IMR-90 (cell line): Measurements from ENCODE around the gene IMPG1. TPM values are rescaled to one million over a fixed set of nuclear protein-coding genes. Genes with fewer than 3 reads are reported as not detected.

Experiments
- ATAC-seq: fragments of 200-7000 bp; cut with Tn5 transposase; 2 replicates; pipeline ENCODE4 v1.9.1; 2020; ENCODE audit warnings: low read depth, mild to moderate bottlenecking, moderate library complexity
- BruUV-seq: library from RNA; stranded (reverse); fragments of 400-500 nt; replicated peaks from 2 replicates; lab custom pipeline; 2021; lab: Mats Ljungman, UMichigan
- CTCF ChIA-PET: fragments of 300-600 bp; formaldehyde crosslinking; extraction: SDS; loops from one replicate; lab custom pipeline; 2021; ENCODE audit warnings: antibody characterized with exemption; lab: Yijun Ruan, JAX
- POLR2A ChIA-PET: fragments of 300-600 bp; sonication (Branson Sonifier 250); formaldehyde crosslinking; loops from one replicate; lab custom pipeline; 2022; ENCODE audit warnings: antibody characterized with exemption; ENCODE audit not compliant: unreplicated experiment; lab: Charles Lee
- DNase-seq: peaks from one replicate; pipeline ENCODE4 v3.0.0; 2013
- H2AFZ ChIP-seq: replicated peaks from 2 replicates; pipeline ENCODE3; 2013; ENCODE audit warnings: low read length, mild to moderate bottlenecking; ENCODE audit not compliant: poor library complexity
- H2AK5ac ChIP-seq: 2 replicates; pipeline ENCODE4 v1.6.1; 2013; ENCODE audit warnings: low read depth, low read length, inconsistent platforms
- H2AK9ac ChIP-seq: replicated peaks from 2 replicates; pipeline ENCODE3; 2013; ENCODE audit warnings: mild to moderate bottlenecking, low read depth, low read length, moderate library complexity; ENCODE audit not compliant: poor library complexity
- H2BK120ac ChIP-seq: 2 replicates; pipeline ENCODE4 v1.6.1; 2013; ENCODE audit warnings: low read depth, low read length, inconsistent platforms
- H2BK15ac ChIP-seq: 3 replicates; pipeline ENCODE4 v1.6.1; 2013; ENCODE audit warnings: low read depth, low read length, inconsistent platforms
- H2BK20ac ChIP-seq: 2 replicates; pipeline ENCODE4 v1.6.1; 2013; ENCODE audit warnings: low read depth, mild to moderate bottlenecking, inconsistent platforms, low read length, moderate library complexity
- H2BK5ac ChIP-seq: 2 replicates; pipeline ENCODE4 v1.6.1; 2013; ENCODE audit warnings: mild to moderate bottlenecking, low read depth, low read length, inconsistent platforms; ENCODE audit not compliant: poor library complexity, severe bottlenecking
- H3K14ac ChIP-seq: replicated peaks from 2 replicates; pipeline ENCODE4 v1.6.1; 2013; ENCODE audit warnings: low read depth, low read length, inconsistent platforms
- H3K18ac ChIP-seq: 2 replicates; pipeline ENCODE4 v1.6.1; 2013; ENCODE audit warnings: low read depth, low read length, control low read depth
- H3K23ac ChIP-seq: 2 replicates; pipeline ENCODE4 v1.6.1; 2013; ENCODE audit warnings: low read depth, low read length, inconsistent platforms
- H3K27ac ChIP-seq: 2 replicates; pipeline ENCODE4 v1.5.1; 2013; ENCODE audit warnings: mild to moderate bottlenecking, control low read depth, low read length; ENCODE audit not compliant: insufficient read depth
- H3K27me3 ChIP-seq: 2 replicates; pipeline ENCODE4 v1.6.1; 2013; ENCODE audit warnings: low read length; ENCODE audit not compliant: control insufficient read depth, insufficient read depth
- H3K36me3 ChIP-seq: 2 replicates; pipeline ENCODE4 v1.6.1; 2013; ENCODE audit warnings: low read length, mixed read lengths; ENCODE audit not compliant: control insufficient read depth, insufficient read depth
- H3K4ac ChIP-seq: 2 replicates; pipeline ENCODE4 v1.6.1; 2013; ENCODE audit warnings: low read depth, low read length, inconsistent platforms
- H3K4me1 ChIP-seq: 2 replicates; pipeline ENCODE4 v1.6.1; 2013; ENCODE audit warnings: low read length, mixed read lengths; ENCODE audit not compliant: control insufficient read depth, insufficient read depth
- H3K4me2 ChIP-seq: 2 replicates; pipeline ENCODE4 v1.6.1; 2013; ENCODE audit warnings: low read depth, mild to moderate bottlenecking, control low read depth, low read length, moderate library complexity
- H3K4me3 ChIP-seq: 2 replicates; pipeline ENCODE4 v1.5.1; 2013; ENCODE audit warnings: low read depth, mild to moderate bottlenecking, control low read depth, low read length, moderate library complexity; ENCODE audit not compliant: insufficient read depth
- H3K56ac ChIP-seq: 2 replicates; pipeline ENCODE4 v1.6.1; 2013; ENCODE audit warnings: low read length, inconsistent platforms; ENCODE audit not compliant: insufficient read depth; ENCODE audit errors: extremely low read depth
- H3K79me1 ChIP-seq, 2 experiments: 2 replicates each; pipeline ENCODE4 v1.6.1; 2013; ENCODE audit warnings: low read length in 2 of 2, inconsistent platforms in 1 of 2, low read depth in 1 of 2
- H3K9ac ChIP-seq: 2 replicates; pipeline ENCODE4 v1.6.1; 2013; ENCODE audit warnings: low read depth, low read length, control low read depth
- H3K9me1 ChIP-seq: 2 replicates; pipeline ENCODE4 v1.6.1; 2013; ENCODE audit warnings: low read length, inconsistent platforms; ENCODE audit not compliant: insufficient read depth
- H3K9me3 ChIP-seq: 2 replicates; pipeline ENCODE4 v1.6.1; 2013; ENCODE audit warnings: low read length; ENCODE audit not compliant: control insufficient read depth, insufficient read depth
- H4K20me1 ChIP-seq: 2 replicates; pipeline ENCODE4 v1.6.1; 2013; ENCODE audit warnings: low read length, inconsistent platforms; ENCODE audit not compliant: insufficient read depth
- H4K5ac ChIP-seq: 2 replicates; pipeline ENCODE4 v1.6.1; 2013; ENCODE audit warnings: mild to moderate bottlenecking, low read depth, low read length, control low read depth
- H4K8ac ChIP-seq, 2 experiments: 2 replicates each; pipeline ENCODE4 v1.6.1; 2013; ENCODE audit warnings: low read depth in 2 of 2, low read length in 2 of 2, control low read depth in 1 of 2, inconsistent platforms in 1 of 2
- H4K91ac ChIP-seq: 2 replicates; pipeline ENCODE4 v1.6.1; 2013; ENCODE audit warnings: low read depth, low read length, inconsistent platforms; ENCODE audit not compliant: insufficient read depth
- BHLHE40 ChIP-seq: fragments of 150-350 bp; IDR thresholded peaks from 2 replicates; pipeline ENCODE4 v1.6.1; 2016; ENCODE audit warnings: mild to moderate bottlenecking, low read depth, low read length
- CEBPB ChIP-seq: IDR thresholded peaks from 2 replicates; pipeline ENCODE4 v1.6.1; 2012; ENCODE audit warnings: low read depth, low read length, improper control_type of control experiment
- CHD1 ChIP-seq: IDR thresholded peaks from 2 replicates; pipeline ENCODE4 v1.6.1; 2012; ENCODE audit warnings: low read depth, low read length, improper control_type of control experiment
- CTCF ChIP-seq: conservative IDR thresholded peaks from 2 replicates; pipeline ENCODE4 v1.5.1; 2012; ENCODE audit warnings: mild to moderate bottlenecking, low read depth, low read length, improper control_type of control experiment
- ELK1 ChIP-seq: fragments of 150-350 bp; IDR thresholded peaks from 2 replicates; pipeline ENCODE4 v1.6.1; 2016; ENCODE audit warnings: low read depth, mild to moderate bottlenecking, low read length, moderate library complexity, borderline replicate concordance
- FOS ChIP-seq: fragments of 150-350 bp; IDR thresholded peaks from 2 replicates; pipeline ENCODE4 v1.6.1; 2016; ENCODE audit warnings: low read depth, low read length
- MAFK ChIP-seq: IDR thresholded peaks from 2 replicates; pipeline ENCODE4 v1.6.1; 2012; ENCODE audit warnings: low read depth, low read length, improper control_type of control experiment
- MAZ ChIP-seq: IDR thresholded peaks from 2 replicates; pipeline ENCODE4 v1.6.1; 2012; ENCODE audit warnings: low read depth, mild to moderate bottlenecking, low read length, improper control_type of control experiment, moderate library complexity, borderline replicate concordance
- MXI1 ChIP-seq: IDR thresholded peaks from 2 replicates; pipeline ENCODE4 v1.6.1; 2012; ENCODE audit warnings: low read depth, mild to moderate bottlenecking, low read length, moderate library complexity, borderline replicate concordance
- NFE2L2 ChIP-seq: fragments of 150-350 bp; IDR thresholded peaks from 2 replicates; pipeline ENCODE4 v1.6.1; 2016; ENCODE audit warnings: low read depth, mild to moderate bottlenecking, low read length
- POLR2A ChIP-seq: IDR thresholded peaks from 2 replicates; pipeline ENCODE4 v1.6.1; 2012; ENCODE audit warnings: mild to moderate bottlenecking, low read depth, low read length
- RAD21 ChIP-seq: IDR thresholded peaks from 2 replicates; pipeline ENCODE4 v1.6.1; 2012; ENCODE audit warnings: low read length, improper control_type of control experiment
- RCOR1 ChIP-seq: IDR thresholded peaks from 2 replicates; pipeline ENCODE4 v1.6.1; 2012; ENCODE audit warnings: mild to moderate bottlenecking, low read length, improper control_type of control experiment; ENCODE audit not compliant: insufficient replicate concordance
- RFX5 ChIP-seq: IDR thresholded peaks from 2 replicates; pipeline ENCODE4 v1.8.0; 2012; ENCODE audit warnings: low read depth, mild to moderate bottlenecking, low read length, moderate library complexity
- SMC3 ChIP-seq: fragments of 150-350 bp; IDR thresholded peaks from 2 replicates; pipeline ENCODE4 v1.6.1; 2016; ENCODE audit warnings: low read depth, mild to moderate bottlenecking, antibody characterized with exemption, low read length, moderate library complexity
- USF2 ChIP-seq: fragments of 150-350 bp; IDR thresholded peaks from 2 replicates; pipeline ENCODE4 v1.6.1; 2017; ENCODE audit warnings: mild to moderate bottlenecking, antibody characterized with exemption, low read length, low read depth
- WGBS, 2 experiments: methylation state at CpG; one replicate each; pipeline versions ENCODE4 v1.1.5 to v1.1.7; 2013; ENCODE audit warnings: missing lambda C conversion rate in 2 of 2; ENCODE audit not compliant: insufficient read length in 1 of 2; ENCODE audit errors: extremely low coverage in 2 of 2; 5-methylcytosine and 5-hydroxymethylcytosine counted together
- dilution Hi-C: fragments of 300-500 bp; cut with HindIII; formaldehyde crosslinking; loops from one replicate; pipeline ENCODE4 v1.14.3; 2018; ENCODE audit warnings: low sequenced_read_pairs; ENCODE audit not compliant: unreplicated experiment
- in situ Hi-C: fragments of 300-500 bp; cut with MboI; formaldehyde crosslinking; loops from 3 replicates; pipeline ENCODE4 v1.14.3; 2019; ENCODE audit warnings: low sequenced_read_pairs, inconsistent platforms, mixed read lengths
- intact Hi-C: fragments of 100-400 bp; cut with micrococcal nuclease; formaldehyde crosslinking; loops from 2 replicates; pipeline ENCODE4 v1.10.0; 2022
- polyA plus RNA-seq, 3 experiments: library from polyadenylated mRNA; depleted of rRNA; stranded (reverse); fragments of >200 nt; gene quantifications; 2 replicates each; pipeline ENCODE4 v1.2.3, GENCODE V29; 2012; ENCODE audit warnings: low replicate concordance in 1 of 3
- total RNA-seq: library from RNA; depleted of rRNA; stranded (reverse); fragments of >200 nt; gene quantifications from 2 replicates; pipeline ENCODE4 v1.2.3, GENCODE V29; 2012

Gene IMPG1
- total and polyA plus RNA-seq, 2 of the 4 experiments (the other 2 are of a cell fraction): not detected

- intact Hi-C loops: no loop called here
- H3K14ac ChIP-seq: no peak overlapping the region
- H2BK120ac ChIP-seq: no peak overlapping the region
- no peak overlapping the region for H2BK5ac ChIP-seq
- dilution Hi-C loops: no loop called here
- H4K20me1 ChIP-seq: no peaks in the 10 kb centered on the region
- no peaks in the 10 kb centered on the region for H3K36me3 ChIP-seq
- ChIA-PET CTCF (no interaction called here), POLR2A (no interaction called here)
- H3K4me2 ChIP-seq: no peak overlapping the region
- H3K27me3 ChIP-seq: no peaks in the 10 kb centered on the region
- no peak overlapping the region for H3K27ac ChIP-seq
- H3K23ac ChIP-seq: no peak overlapping the region
- in situ Hi-C loops: no loop called here
- no peaks in the 10 kb centered on the region; the same call in 1 of the 2 replicates for H3K9me3 ChIP-seq
- H2AFZ ChIP-seq: no peak overlapping the region
- no peaks in the 10 kb centered on the region for H3K9me1 ChIP-seq
- no peak overlapping the region for H3K56ac ChIP-seq
- no peak overlapping the region for H4K91ac ChIP-seq
- TF ChIP-seq MAFK (no peak), MXI1 (no peak), BHLHE40 (no peak), POLR2A (no peak), RFX5 (no peak), USF2 (no peak), RCOR1 (no peak), NFE2L2 (no peak), ELK1 (no peak), FOS (no peak), MAZ (no peak), SMC3 (no peak), CTCF (no peak), CEBPB (no peak), RAD21 (no peak), CHD1 (no peak)
- H4K5ac ChIP-seq: no peak overlapping the region
- no peak overlapping the region for H2BK15ac ChIP-seq
- no peak overlapping the region for H2AK9ac ChIP-seq
- H2AK5ac ChIP-seq: no peak overlapping the region
- no peak overlapping the region for H2BK20ac ChIP-seq
- no TSS peak for BruUV-seq
- DNase-seq (no peak), ATAC-seq (no peak)
- no peaks in the 10 kb centered on the region for H3K4me1 ChIP-seq
- no peak overlapping the region for H3K4me3 ChIP-seq
- H4K8ac ChIP-seq: no peak overlapping the region
- H3K79me1 ChIP-seq: no peaks in the 10 kb centered on the region
- H3K9ac ChIP-seq: no peak overlapping the region
- no peak overlapping the region for H3K18ac ChIP-seq
- no CpG with 5 or more reads among the region's 1 CpG for WGBS, 2 experiments
- H3K4ac ChIP-seq: no peak overlapping the region
Observed at GRCh38 chr6:76035713-76036112, 36.7 kb downstream of the IMPG1 start.
